ENCODE measurements around the gene PPIG. TPM values are rescaled to one million over a fixed set of nuclear protein-coding genes. Genes with fewer than 3 reads are reported as not detected.

PPIG gene
- total and polyA plus RNA-seq, 9 of the 15 experiments (the other 6 are each of a cell fraction or from before 2014, with no cell fraction given): 52.5 to 166 (median 124) TPM

GRCh38 chr2:169673106-169673505, 89.0 kb downstream of the PPIG start:
- H3K36me3 ChIP-seq (ENCODE audit: control insufficient read depth, insufficient read depth, low read length): no peaks in the 10 kb centered on the region
- intact Hi-C loops (cut with micrococcal nuclease): loop anchor here (5.0 kb wide), 1 partner anchor 101 kb away; the partner anchor contains the start of gene FASTKD1
- no peak for DNase-seq (ENCODE audit: extremely low read depth in 1 of 4, low spot score in 3 of 4)
- no peaks in the 10 kb centered on the region for H3K9me3 ChIP-seq (replicated peaks; ENCODE audit: control insufficient read depth, insufficient read depth, low read depth, low read length)
- no peaks in the 10 kb centered on the region for H4K20me1 ChIP-seq (replicated peaks; ENCODE audit: control insufficient read depth, insufficient read depth, low read length)
- no peak overlapping the region for H3K4me2 ChIP-seq (ENCODE audit: insufficient read depth, low read length)
- no peak overlapping the region for H3K9ac ChIP-seq (ENCODE audit: insufficient read depth in 1 of 2, low read depth in 2 of 2, low read length in 2 of 2)
- no peak for FAIRE-seq
- no TSS peak for BruUV-seq (replicated peaks)
- no peaks in the 10 kb centered on the region for H3K9me1 ChIP-seq (ENCODE audit: control insufficient read depth, insufficient read depth, low read length)
- WGBS (ENCODE audit: insufficient coverage, low coverage, missing lambda C conversion rate): 42% methylated on average over 3 of the region's 3 CpGs
- TF ChIP-seq ZNF316 (IDR thresholded peaks at IDR 0.05) (0 out of 2 replicates have a peak, but pooled peaks have one; percentile 17), NFIC (IDR thresholded peaks at IDR 0.05) (no peak), MNT (conservative IDR thresholded peaks at IDR 0.05) (0 out of 4 replicates have a peak, but pooled peaks of 1 of the 2 experiments have one; percentile 10)
- H3K27me3 ChIP-seq (ENCODE audit: control insufficient read depth in 2 of 2, insufficient read depth in 2 of 2, low read length in 2 of 2): no peaks in the 10 kb centered on the region
- H2AFZ ChIP-seq (ENCODE audit: low read depth, low read length): 0 out of 2 replicates have a peak overlapping the region, but pooled peaks have one; percentile 11
- in situ Hi-C loops (cut with MboI): no loop called here
- POLR2A ChIA-PET: interaction anchor here (1.0 kb wide), 1 partner anchor 8 kb away, joined by 3 read pairs; no protein-coding TSS in a partner anchor
- H3K4me1 ChIP-seq (replicated peaks in 1 of 2; ENCODE audit: control insufficient read depth in 2 of 2, insufficient read depth in 2 of 2, low read length in 2 of 2): peaks cover 0 to 28% of the 10 kb centered on the region in 2 experiments; a peak in 3 of 5 replicates
- H3K4me3 ChIP-seq: no peak overlapping the region
- no peaks in the 10 kb centered on the region for H3K79me2 ChIP-seq (ENCODE audit: control insufficient read depth, insufficient read depth, low read length)
- no peak for ATAC-seq
- CTCF ChIA-PET (ENCODE audit: low intra/inter-chr PET ratio): no interaction called here
- H3K27ac ChIP-seq (ENCODE audit: extremely low read depth, low read depth, low read length): no peak overlapping the region

- intact Hi-C loops (cut with micrococcal nuclease) (loop anchor here (5.0 kb wide), 1 partner anchor 102 kb away; the partner anchor contains the start of gene FASTKD1), in situ Hi-C loops (cut with MboI) (no loop called here)
- H2AFZ ChIP-seq (ENCODE audit: low read depth, low read length): peak overlapping the region; percentile 48; the same call in 1 of the 2 replicates
- H3K4me3 ChIP-seq: no peak overlapping the region
- no peaks in the 10 kb centered on the region for H3K36me3 ChIP-seq (ENCODE audit: control insufficient read depth, insufficient read depth, low read length)
- no peaks in the 10 kb centered on the region for H3K27me3 ChIP-seq (ENCODE audit: control insufficient read depth in 2 of 2, insufficient read depth in 2 of 2, low read length in 2 of 2)
- FAIRE-seq (no peak), DNase-seq (ENCODE audit: extremely low read depth in 1 of 4, low spot score in 3 of 4) (no peak), ATAC-seq (no peak)
- no TSS peak for BruUV-seq (replicated peaks)
- no peaks in the 10 kb centered on the region for H3K9me3 ChIP-seq (replicated peaks; ENCODE audit: control insufficient read depth, insufficient read depth, low read depth, low read length)
- CTCF ChIA-PET (ENCODE audit: low intra/inter-chr PET ratio): no interaction called here
- H3K9me1 ChIP-seq (ENCODE audit: control insufficient read depth, insufficient read depth, low read length): no peaks in the 10 kb centered on the region
- H3K4me2 ChIP-seq (ENCODE audit: insufficient read depth, low read length): no peak overlapping the region
- no peak overlapping the region for H3K9ac ChIP-seq (ENCODE audit: insufficient read depth in 1 of 2, low read depth in 2 of 2, low read length in 2 of 2)
- 93% methylated on average over 2 of the region's 2 CpGs for WGBS (ENCODE audit: insufficient coverage, low coverage, missing lambda C conversion rate)
- no peak overlapping the region for H3K27ac ChIP-seq (ENCODE audit: extremely low read depth, low read depth, low read length)
- POLR2A ChIA-PET: interaction anchor here (1.0 kb wide), 1 partner anchor 8 kb away, joined by 3 read pairs; no protein-coding TSS in a partner anchor
- no peaks in the 10 kb centered on the region for H3K79me2 ChIP-seq (ENCODE audit: control insufficient read depth, insufficient read depth, low read length)
- no peaks in the 10 kb centered on the region for H4K20me1 ChIP-seq (replicated peaks; ENCODE audit: control insufficient read depth, insufficient read depth, low read length)
- peaks cover 0 to 23% of the 10 kb centered on the region in 2 experiments; a peak in 3 of 5 replicates for H3K4me1 ChIP-seq (replicated peaks in 1 of 2; ENCODE audit: control insufficient read depth in 2 of 2, insufficient read depth in 2 of 2, low read length in 2 of 2)
- TF ChIP-seq ZNF124 (CRISPR knock-in tag; IDR thresholded peaks at IDR 0.05) (no peak), HDGF (IDR thresholded peaks at IDR 0.05) (no peak), SLC30A9 (CRISPR knock-in tag; IDR thresholded peaks at IDR 0.05) (no peak), ZNF780A (CRISPR knock-in tag; IDR thresholded peaks at IDR 0.05) (no peak), ZBTB33 (CRISPR knock-in tag; IDR thresholded peaks at IDR 0.05) (no peak), CXXC5 (CRISPR knock-in tag; IDR thresholded peaks at IDR 0.05) (no peak), ZC3H8 (IDR thresholded peaks at IDR 0.05) (no peak)
Observed at GRCh38 chr2:169673921-169674320, 89.8 kb downstream of the PPIG start.
